LHCN-M2 (cell line): ENCODE data around the gene MRE11. TPM values are rescaled to one million over a fixed set of nuclear protein-coding genes. Genes with fewer than 3 reads are reported as not detected.
A peak's percentile ranks its signal among the peaks of the same experiment; 100 is the strongest.
"Not testable (repeated sequence)": the region's sequence is repeated elsewhere in the genome, so short reads cannot be mapped to it uniquely, and the experiment has no call there.

Experiments used
- DNase-seq: peaks from one replicate; pipeline ENCODE4 v3.0.0-alpha.2; 2012; ENCODE audit warnings: low read depth
- total RNA-seq: library from RNA; depleted of rRNA; stranded (reverse); fragments of >200 nt; gene quantifications from 2 replicates; pipeline ENCODE4 v1.2.3, GENCODE V29; 2014; rRNA removed

Gene MRE11
- total RNA-seq, 1 experiment from 2014 or later: 12.9 TPM

- DNase-seq: peak; percentile 48
Measured at GRCh38 chr11:94424011-94424410, 69.6 kb downstream of the MRE11 start.

GRCh38 chr11:94423507-94423906 lies 70.1 kb downstream of the MRE11 start:
- DNase-seq: no peak

- DNase-seq: no peak
Measured at GRCh38 chr11:94418123-94418765, 75.4 kb downstream of the MRE11 start.

GRCh38 chr11:94417386-94417987 lies 76.2 kb downstream of the MRE11 start:
- DNase-seq: peak; percentile 29

GRCh38 chr11:94405062-94405833 lies 88.4 kb downstream of the MRE11 start:
- no peak for DNase-seq

- no peak for DNase-seq
Measured at GRCh38 chr11:94402355-94402754, 91.3 kb downstream of the MRE11 start.

- no peak for DNase-seq
Measured at GRCh38 chr11:94401773-94402265, 91.8 kb downstream of the MRE11 start.

GRCh38 chr11:94400839-94401772 lies 92.5 kb downstream of the MRE11 start, which contains the start of gene GPR83:
Gene GPR83 (minus strand): TSS chr11:94401419. CDS start chr11:94401247, 172 bp downstream.
- no peak for DNase-seq

GRCh38 chr11:94400457-94400838 lies 93.2 kb downstream of the MRE11 start:
- DNase-seq: no peak

- no peak for DNase-seq
Measured at GRCh38 chr11:94400050-94400449, 93.6 kb downstream of the MRE11 start.

GRCh38 chr11:94398101-94398500 lies 95.5 kb downstream of the MRE11 start:
- DNase-seq: no peak

GRCh38 chr11:94396282-94396681 lies 97.4 kb downstream of the MRE11 start:
- no peak for DNase-seq

GRCh38 chr11:94391937-94392336 lies 101.7 kb downstream of the MRE11 start:
- DNase-seq: not testable (repeated sequence)

GRCh38 chr11:94379613-94380012 lies 114.0 kb downstream of the MRE11 start:
- DNase-seq: no peak

GRCh38 chr11:94376841-94377240 lies 116.8 kb downstream of the MRE11 start:
- no peak for DNase-seq

GRCh38 chr11:94370576-94370975 lies 123.1 kb downstream of the MRE11 start:
- DNase-seq: not testable (repeated sequence)

Other genes starting within 250 kb of the MRE11 start
- not detected in 2 replicates for gene IZUMO1R, start 189.3 kb downstream of the MRE11 start, total RNA-seq
- gene GPR83, start 92.4 kb downstream of the MRE11 start, total RNA-seq: not detected in 2 replicates
- 11.5 and 12.2 TPM in 2 replicates for gene ANKRD49, start 140 bp upstream of the MRE11 start, total RNA-seq
- not detected in 2 replicates for gene C11orf97, start 18.6 kb upstream of the MRE11 start, total RNA-seq
- 4.7 and 4.8 TPM in 2 replicates for gene FUT4, start 50.1 kb upstream of the MRE11 start, total RNA-seq
- gene PIWIL4, start 73.5 kb upstream of the MRE11 start, total RNA-seq: 0.52 and 1.2 TPM in 2 replicates